HG03060 (cell line): ENCODE measurements around the gene LIPH.
"Not testable (repeated sequence)": the region's sequence is repeated elsewhere in the genome, so short reads cannot be mapped to it uniquely, and the experiment has no call there.

Experiments
- ATAC-seq: cut with Tn5 transposase; IDR thresholded peaks from one replicate; pipeline ENCODE4 v1.9.1; 2021; ENCODE audit warnings: low read depth, moderate number of reproducible peaks; ENCODE audit not compliant: unreplicated experiment

The LIPH gene

GRCh38 chr3:185552358-185552877, at the start of gene LIPH:
LIPH (minus strand) TSS chr3:185552588; CDS start chr3:185552471, 117 bp downstream.
- ATAC-seq, result peak; percentile 72

GRCh38 chr3:185595526-185595925, 43.1 kb upstream of the LIPH start:
- no peak for ATAC-seq

GRCh38 chr3:185594073-185594472, 41.7 kb upstream of the LIPH start:
- ATAC-seq, result no peak

- no peak for ATAC-seq
These were observed 34.3 kb upstream of the LIPH start for GRCh38 chr3:185586686-185587039.

GRCh38 chr3:185585859-185586685, 33.7 kb upstream of the LIPH start, which contains the start of gene SENP2:
SENP2 (plus strand) TSS chr3:185586295; CDS start chr3:185586414, 119 bp downstream.
- peak; percentile 92 for ATAC-seq

GRCh38 chr3:185585518-185585858, 33.1 kb upstream of the LIPH start:
- ATAC-seq, result no peak

GRCh38 chr3:185584686-185585085, 32.3 kb upstream of the LIPH start:
- no peak for ATAC-seq

- ATAC-seq, result no peak
These were observed 31.5 kb upstream of the LIPH start for GRCh38 chr3:185583925-185584324.

GRCh38 chr3:185582871-185583270, 30.5 kb upstream of the LIPH start:
- no peak for ATAC-seq

- ATAC-seq, result no peak
These were observed 29.8 kb upstream of the LIPH start for GRCh38 chr3:185582236-185582635.

GRCh38 chr3:185575108-185575869, 22.9 kb upstream of the LIPH start:
- not testable (repeated sequence) for ATAC-seq

GRCh38 chr3:185572183-185572582, 19.8 kb upstream of the LIPH start:
- no peak for ATAC-seq

GRCh38 chr3:185561958-185562357, 9.6 kb upstream of the LIPH start:
- no peak for ATAC-seq

- ATAC-seq, result no peak
These were observed 9.1 kb upstream of the LIPH start for GRCh38 chr3:185561374-185561943.

GRCh38 chr3:185560676-185561075, 8.3 kb upstream of the LIPH start:
- no peak for ATAC-seq

GRCh38 chr3:185559706-185560090, 7.3 kb upstream of the LIPH start:
- no peak for ATAC-seq

GRCh38 chr3:185558395-185558794, 6.0 kb upstream of the LIPH start:
- no peak for ATAC-seq

- not testable (repeated sequence) for ATAC-seq
These were observed 4.3 kb upstream of the LIPH start for GRCh38 chr3:185556640-185557039.

- no peak for ATAC-seq
These were observed 3.5 kb upstream of the LIPH start for GRCh38 chr3:185555860-185556347.

- no peak for ATAC-seq
These were observed 2.7 kb upstream of the LIPH start for GRCh38 chr3:185555101-185555501.

- ATAC-seq, result no peak
These were observed 2.7 kb downstream of the LIPH start for GRCh38 chr3:185549651-185550111.
